ENCODE data around the gene C8G.
A peak's percentile ranks its signal among the peaks of the same experiment; 100 is the strongest.

The C8G gene

DNA sequence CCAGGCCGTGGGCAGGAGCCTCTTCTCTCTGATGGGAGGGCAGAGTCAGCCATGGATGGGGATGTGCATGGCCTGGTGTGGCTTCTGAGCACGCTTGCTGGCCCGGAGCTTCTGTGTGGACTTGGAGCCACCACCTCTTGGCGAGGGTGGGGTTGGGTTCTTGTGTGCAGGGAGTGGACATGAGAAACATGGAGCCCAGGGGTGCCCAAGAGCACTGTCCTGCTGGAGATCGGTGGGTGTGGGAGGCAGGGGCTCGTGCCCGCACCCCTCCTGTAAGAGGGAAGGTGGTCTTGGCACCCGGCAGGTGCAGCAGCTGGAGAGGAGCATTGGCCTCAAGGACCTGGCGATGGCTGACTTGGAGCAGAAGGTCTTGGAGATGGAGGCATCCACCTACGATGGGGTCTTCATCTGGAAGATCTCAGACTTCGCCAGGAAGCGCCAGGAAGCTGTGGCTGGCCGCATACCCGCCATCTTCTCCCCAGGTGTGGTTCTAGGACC is 24.3 kb upstream of the C8G start:
- DNase-seq (ENCODE audit: low read depth), result no peak

DNA sequence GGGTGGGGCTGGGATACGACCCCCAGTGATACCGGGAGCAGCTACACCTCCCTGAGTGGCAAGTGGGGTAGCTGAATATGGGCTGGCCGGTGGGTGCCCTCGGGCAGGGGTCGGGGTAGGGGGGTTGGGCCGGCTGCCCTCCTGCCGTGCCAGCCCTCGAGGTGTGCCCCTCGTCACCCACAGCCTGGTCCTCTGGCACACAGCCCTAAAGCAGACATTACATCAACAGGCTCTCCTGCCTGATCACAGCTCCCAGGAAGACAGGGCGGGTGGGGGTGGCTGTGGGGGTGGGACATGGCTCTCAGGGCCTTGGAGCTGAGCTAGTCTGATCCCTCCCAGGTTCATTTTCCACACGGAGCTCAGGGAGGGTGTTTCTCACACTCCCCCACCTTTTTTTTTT is 23.7 kb upstream of the C8G start:
- no peak for DNase-seq (ENCODE audit: low read depth)

DNA sequence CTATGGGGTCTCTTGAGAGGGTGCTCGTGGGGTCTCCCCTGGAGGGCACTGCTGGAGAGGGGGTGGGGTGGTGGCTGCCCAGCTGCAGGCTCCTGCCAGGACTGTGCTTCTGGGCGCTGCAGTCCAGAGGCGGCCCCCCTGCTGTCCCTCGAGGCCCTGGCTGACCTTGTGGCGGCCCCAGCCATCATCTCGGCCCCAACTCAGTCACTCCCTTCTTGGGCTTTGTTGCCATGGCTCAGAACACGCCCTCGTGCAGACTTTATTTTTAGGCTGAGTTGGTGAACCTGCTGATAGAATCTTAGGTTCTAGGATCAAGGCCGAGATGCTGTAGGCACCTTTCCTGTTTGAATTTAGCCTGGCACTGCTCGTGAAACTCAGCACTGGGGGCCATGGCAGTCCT is 23.3 kb upstream of the C8G start:
- no peak for DNase-seq (ENCODE audit: low read depth)

DNA sequence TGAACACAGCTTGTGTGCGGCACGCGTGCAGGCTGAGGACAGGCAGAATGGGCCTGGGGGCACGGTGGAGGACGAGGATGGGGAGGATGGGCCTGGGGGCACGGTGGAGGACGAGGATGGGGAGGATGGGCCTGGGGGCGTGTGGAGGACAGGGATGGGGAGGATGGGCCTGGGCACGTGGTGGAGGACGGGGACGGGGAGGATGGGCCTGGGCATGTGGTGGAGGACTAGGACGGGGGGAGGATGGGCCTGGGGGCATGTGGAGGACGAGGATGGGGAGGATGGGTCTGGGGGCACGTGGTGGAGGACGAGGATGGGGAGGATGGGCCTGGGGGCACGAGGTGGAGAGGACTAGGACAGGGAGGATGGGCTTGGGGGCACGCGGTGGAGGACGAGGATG is 22.5 kb upstream of the C8G start:
- no peak for DNase-seq (ENCODE audit: low read depth)

DNA sequence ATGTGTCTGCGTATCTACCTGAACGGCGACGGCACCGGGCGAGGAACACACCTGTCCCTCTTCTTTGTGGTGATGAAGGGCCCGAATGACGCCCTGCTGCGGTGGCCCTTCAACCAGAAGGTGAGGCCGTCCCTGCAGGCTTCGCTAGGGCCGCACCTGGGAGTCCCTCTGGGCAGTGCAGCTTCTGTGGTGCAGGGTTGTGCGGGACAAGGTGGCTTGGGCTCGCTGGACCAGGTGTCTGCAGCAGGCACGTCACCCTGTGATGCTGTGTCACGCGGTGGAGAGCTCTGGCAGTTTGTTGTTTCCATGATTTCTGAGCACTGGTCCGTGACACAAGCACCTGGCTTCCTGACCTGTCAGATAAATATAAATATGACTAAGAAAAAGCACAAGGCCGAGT is 21.2 kb upstream of the C8G start:
- DNase-seq (ENCODE audit: low read depth), result no peak

DNA sequence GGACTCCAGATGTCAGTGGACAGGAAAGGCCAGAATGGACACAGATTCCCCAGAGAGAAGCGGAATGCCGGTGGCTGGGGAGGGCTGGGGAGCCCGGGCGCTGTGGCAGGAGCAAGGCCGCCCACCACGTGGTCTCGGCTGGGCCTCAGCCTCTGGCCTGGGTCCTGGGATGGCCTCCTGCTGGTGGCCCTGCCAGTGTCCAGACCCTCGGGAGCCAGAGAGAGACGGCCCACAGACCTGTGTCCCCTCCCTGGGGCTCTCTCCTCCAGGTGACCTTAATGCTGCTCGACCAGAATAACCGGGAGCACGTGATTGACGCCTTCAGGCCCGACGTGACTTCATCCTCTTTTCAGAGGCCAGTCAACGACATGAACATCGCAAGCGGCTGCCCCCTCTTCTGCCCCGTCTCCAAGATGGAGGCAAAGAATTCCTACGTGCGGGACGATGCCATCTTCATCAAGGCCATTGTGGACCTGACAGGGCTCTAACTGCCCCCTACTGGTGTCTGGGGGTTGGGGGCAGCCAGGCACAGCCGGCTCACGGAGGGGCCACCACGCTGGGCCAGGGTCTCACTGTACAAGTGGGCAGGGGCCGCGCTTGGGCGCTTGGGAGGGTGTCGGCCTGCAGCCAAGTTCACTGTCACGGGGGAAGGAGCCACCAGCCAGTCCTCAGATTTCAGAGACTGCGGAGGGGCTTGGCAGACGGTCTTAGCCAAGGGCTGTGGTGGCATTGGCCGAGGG is 19.5 kb upstream of the C8G start:
- no peak for DNase-seq (ENCODE audit: low read depth)

DNA sequence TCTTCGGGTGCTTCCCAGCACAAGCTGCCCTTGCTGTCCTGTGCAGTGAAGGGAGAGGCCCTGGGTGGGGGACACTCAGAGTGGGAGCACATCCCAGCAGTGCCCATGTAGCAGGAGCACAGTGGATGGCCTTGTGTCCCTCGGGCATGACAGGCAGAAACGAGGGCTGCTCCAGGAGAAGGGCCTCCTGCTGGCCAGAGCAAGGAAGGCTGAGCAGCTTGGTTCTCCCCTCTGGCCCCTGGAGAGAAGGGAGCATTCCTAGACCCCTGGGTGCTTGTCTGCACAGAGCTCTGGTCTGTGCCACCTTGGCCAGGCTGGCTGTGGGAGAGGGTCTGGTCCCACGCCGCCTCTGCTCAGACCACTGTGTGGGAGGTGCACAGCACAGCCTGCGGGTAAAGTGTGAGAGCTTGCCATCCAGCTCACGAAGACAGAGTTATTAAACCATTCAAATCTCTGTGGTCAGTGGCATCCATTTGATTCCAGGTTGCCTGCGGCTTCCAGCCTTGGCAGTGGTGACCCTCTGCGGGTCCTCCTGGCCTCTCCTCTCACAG is 18.8 kb upstream of the C8G start:
- DNase-seq (ENCODE audit: low read depth), result peak; percentile 27

DNA sequence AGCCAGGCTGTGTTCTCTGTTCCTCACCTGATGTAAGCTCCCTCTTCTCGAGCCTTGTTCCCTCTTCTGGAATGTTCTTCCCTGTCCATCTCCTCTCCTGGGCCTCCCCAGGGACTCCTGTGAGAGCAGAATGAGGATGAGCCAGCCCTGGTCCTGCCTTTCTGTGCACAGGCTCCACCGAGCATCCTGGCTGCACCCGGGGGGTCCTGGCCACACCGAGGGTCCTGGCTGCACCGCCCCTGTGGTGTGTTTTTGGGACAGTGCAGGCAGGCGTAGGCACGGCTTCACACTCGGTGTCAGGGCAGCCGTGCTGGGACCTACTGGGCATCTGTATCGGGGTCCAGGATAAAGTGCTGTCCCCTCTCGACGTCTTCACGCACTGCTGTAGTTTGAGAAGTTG is 18.3 kb upstream of the C8G start:
- no peak for DNase-seq (ENCODE audit: low read depth)

DNA sequence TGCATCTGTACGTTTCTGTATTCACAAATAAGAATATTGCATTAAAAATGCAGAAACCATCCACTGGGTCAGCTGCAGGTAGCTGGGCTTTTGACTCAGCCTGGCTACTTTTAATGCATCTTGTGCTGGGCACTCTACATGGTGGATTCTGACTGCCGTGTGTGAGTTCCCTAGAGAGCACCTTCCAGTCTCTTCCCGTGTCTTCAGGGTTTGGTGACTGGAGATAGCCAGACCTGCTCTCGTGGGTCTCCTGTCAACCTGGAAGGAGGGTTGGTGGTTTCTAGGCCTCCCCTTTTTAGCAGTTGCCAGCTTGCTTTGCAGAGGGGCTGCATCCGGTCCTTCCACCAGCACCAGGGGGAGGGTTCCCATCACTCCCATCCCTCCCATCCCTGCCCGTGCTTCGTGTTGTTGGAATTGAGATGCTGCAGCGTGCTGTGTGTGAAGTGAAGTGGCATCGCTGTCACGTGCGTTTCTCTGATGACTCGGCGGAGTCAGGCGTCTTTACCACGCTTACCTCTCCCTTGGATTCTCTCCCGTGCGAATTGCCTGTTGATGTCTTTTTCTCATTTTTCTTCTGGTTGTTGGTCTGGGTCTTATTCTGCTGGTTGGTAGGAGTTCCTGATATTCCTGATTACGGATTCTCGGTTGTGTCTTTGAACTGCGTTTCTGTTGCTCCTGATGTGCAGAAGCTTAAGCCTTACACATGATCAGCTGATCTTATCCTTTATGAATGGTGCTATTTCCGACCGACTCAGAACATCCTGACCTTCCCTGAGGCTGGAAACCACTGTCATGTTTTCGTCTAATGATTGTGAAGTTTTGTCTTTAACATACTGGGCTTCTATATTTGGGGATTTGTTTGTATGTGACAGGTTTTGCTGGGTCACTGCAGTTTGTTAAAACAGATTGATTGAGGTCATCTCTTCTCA is 17.4 kb upstream of the C8G start:
- DNase-seq (ENCODE audit: low read depth), result peak; percentile 58

DNA sequence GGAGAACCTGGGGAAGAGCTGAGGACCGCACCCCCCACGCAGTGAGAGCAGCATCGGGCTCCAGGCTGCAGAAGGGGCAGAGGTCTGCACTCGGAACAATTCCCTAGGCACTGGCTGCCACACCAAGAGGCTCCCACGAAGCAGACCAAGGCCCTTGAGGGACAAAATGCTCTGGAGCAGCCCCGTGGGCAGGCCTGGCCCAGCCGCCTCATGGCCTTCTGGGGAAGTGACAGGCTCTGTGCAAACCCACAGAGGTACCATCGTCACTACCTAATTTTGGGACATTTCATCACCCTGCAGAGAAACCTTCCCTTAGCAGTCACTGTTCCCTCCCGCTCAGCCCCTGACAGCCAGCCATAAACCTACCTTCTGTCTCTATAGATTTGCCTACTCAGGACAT is 16.5 kb upstream of the C8G start:
- DNase-seq (ENCODE audit: low read depth), result no peak

DNA sequence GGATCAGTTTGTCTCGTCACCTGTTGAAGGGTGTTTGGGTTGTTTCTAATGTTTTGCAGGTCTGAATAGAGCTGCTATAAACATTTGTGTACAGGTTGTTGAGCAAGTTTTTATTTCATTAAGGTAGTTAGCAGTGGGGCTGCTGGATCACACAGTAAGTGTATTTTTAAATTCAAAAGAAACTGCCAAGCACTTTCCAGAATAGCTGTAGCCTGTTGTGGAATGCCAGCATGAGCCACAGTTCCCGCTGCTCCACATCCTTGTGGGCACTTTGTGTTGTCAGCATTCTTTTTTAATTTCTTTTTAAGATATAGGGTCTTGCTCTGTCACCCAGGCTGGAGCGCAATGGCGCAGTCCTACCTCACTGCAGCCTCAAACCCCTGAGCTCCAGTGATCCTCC is 15.0 kb upstream of the C8G start:
- no peak for DNase-seq (ENCODE audit: low read depth)

DNA sequence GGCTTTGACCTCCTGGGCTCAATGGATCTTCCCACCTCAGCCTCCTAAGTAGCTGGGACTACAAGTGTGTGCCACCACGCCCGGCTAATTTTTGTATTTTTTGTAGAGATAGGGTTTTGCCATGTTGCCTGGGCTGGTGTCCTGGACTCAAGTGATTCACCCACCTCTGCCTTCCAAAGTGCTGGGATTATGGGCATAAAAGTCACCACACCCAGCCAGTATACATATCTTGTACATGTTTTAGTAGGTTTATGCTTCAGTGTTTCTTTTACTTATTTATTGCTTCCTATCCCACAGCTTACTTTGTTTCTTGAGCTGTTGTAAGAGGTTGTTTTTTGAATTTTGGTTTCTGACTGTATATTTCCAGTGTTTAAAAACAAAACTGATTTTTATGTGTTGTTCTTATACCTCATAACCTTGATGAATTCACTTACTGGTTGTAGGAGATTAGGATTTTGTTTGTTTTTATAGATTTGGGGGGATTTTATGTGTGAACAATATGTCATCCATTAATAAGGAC is 13.4 kb upstream of the C8G start:
- DNase-seq (ENCODE audit: low read depth), result no peak

DNA sequence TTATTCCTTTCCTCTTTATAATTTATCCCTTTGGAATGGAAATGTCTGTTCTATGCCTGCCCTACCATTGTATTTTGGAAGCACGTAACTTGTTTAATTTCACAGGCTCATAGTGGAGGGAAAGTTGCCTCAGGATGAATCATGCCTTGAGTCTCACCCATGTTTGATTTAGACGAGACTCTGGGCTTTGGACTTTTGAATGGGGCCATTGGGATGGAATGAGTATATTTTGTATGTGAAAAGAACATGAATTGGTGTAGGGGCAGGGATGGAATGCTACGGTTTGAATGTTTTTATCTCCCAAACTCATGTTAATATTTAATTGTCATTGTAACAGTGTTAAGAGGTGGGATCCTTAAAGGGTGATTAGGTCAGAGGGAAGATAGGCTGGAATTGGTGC is 10.8 kb upstream of the C8G start:
- no peak for DNase-seq (ENCODE audit: low read depth)

DNA sequence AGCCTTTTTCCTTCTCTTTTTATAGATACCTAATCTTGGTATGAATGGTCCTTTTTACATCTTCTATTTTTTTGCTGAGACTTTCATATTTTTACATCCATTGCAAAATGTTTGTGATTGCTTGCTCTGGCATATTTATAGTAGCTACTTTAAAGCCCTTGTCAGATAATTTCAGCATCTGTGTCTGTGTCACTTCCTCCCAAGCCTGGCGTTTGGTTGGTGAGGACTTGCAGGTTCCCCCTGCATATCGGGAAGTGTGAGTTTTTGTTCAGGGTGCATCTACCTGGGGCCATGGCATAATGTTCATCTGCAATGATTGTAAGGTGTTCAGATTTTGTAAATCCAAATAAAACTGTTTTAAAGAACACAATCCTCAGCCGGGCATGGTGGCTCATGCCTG is 9.4 kb upstream of the C8G start:
- DNase-seq (ENCODE audit: low read depth), result no peak

DNA sequence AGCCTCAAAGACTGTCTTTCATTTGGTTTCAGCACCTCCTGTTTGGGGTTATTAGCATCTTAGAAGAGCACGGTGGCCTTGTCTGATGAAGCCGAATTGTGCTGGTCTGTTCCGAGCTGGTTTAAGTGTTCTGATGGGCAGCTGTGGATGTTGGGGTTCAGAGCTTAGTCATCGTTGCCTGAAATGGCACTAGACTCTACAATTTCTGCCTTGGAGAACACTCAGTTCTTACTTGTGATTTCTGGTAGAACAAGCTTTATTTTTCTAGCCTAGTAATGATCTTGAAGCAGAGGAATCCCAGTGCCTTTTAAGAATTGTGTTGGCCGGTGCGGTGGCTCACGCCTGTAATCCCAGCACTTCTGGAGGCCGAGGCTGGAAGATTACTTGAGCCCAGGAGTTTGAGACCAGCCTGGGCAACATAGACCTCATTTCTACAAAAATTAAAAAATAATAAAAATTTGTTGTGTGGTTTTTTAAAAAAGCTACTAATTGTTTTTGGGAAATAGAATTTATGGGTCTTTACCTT is 8.3 kb upstream of the C8G start:
- DNase-seq (ENCODE audit: low read depth), result no peak

DNA sequence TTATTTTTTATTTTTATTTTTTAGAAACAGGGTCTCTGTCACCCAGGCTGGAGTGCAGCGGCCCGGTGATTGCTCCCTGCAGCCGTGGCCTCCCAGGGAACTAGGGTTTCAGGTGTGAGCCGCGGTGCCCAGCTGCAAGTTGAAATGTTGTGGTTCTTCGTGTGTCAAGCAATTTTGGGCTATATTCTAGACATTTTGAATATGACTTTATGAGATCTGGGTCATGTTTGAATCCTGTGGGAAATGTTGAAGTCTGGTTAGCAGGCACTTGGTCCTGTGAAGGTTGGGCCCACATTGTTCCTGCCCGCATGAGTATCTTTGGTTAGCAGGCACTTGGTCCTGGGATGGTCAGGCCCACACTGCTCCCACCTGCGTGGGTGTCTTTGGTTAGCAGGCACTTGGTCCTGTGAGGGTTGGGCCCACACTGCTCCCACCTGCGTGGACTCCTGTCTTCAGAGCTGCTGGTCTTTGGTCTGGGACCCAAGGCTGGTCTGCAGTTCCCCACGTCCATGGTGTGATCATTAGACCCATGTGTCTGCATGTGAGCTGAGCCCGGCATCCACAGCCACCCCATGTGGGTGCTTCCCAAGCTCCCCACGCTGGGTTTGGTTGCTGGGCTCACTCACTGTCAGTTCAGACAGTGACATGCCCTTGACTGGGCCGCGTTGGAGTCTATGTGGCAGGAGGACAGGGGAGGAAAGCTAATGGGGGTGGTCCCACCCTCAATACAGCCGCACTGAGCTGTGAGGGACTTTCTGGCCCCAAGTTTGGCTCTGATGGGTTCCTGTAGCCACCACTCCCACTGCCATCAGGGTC is 7.6 kb upstream of the C8G start:
- no peak for DNase-seq (ENCODE audit: low read depth)

DNA sequence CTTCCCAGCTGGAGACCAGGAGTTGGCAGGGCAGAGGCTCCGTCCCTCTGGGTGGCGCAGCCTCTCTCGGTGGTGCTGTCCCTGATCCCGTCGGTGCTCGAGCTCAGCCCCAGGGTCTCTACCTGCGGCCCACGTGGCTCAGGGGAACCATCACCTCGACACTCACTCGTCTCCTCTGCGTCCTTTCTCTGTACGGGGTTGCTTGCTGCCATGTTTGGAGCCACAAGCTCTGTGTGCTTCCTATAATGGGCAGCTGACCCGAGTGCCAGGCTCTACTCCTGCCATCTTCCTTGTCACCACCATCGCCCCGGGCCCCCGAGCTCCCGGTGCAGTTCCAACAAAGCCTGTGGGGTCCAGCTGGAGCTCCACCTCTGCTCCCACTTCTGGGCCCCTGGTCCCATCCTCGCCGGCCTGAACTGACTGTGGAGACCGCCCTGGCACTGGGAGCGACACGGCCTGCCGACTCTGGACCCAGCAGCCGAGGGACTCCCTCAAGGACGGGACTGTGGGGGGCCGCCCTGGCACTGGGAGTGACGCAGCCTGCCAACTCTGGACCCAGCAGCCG is 5.5 kb upstream of the C8G start:
- DNase-seq (ENCODE audit: low read depth), result no peak

DNA sequence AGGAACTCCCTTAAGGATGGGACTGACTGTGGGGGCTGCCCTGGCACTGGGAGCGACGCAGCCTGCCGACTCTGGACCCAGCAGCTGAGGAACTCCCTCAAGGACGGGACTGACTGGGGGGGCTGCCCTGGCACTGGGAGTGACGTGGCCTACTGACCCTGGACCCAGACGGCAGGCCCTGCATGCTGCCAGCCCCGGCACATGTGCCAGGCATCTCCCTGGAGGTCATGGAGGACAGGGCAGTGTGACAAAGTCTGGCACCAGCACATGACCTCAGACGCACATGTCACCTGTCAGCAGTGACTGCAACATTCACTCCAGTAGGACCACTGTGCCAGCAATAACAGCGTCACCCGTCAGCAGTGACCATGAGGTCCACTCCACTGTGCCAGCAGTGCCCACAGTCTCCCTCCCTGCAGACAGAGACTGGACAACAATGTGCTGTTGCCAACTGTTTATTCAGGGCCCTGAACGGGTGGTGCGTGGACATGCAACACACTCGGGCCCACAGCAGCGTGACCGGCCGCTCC is 5.0 kb upstream of the C8G start:
- DNase-seq (ENCODE audit: low read depth), result no peak

DNA sequence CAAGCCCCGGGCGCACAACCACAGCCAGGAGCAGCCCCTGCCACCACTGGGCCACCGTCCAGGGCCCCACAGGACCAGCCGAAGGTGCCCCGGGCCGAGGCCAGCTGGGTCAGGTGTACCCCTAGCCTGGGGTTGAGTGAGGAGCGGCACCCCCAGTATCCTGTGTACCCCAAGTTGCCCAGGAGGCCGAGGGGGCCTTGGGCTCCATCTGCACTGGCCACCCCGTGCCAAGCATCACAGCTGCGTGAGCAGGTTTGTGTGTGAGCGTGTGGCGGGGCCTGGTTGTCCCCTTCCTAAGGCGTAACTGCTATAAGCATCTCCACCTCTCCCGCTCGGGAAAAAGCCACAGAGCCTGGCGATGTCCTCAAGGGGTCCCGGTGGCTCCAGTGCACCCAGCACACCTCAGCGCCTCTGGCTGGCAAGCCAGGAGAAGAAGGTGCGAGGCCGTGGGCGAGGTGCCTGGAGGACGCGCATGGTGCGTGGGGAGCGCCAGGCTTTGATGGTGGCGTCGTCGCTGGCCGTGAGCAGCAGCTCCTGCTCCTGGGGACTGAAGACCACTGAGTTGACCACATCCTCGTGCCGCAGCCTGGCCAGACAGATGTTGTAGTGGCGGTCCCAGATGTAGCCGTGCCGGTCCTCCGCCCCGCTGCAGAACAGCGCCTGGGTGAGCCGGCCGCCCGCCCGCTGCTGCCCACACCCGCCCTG is 4.4 kb upstream of the C8G start:
- no peak for DNase-seq (ENCODE audit: low read depth)
